ENCODE data around the gene RPS16.

RPS16 gene

DNA sequence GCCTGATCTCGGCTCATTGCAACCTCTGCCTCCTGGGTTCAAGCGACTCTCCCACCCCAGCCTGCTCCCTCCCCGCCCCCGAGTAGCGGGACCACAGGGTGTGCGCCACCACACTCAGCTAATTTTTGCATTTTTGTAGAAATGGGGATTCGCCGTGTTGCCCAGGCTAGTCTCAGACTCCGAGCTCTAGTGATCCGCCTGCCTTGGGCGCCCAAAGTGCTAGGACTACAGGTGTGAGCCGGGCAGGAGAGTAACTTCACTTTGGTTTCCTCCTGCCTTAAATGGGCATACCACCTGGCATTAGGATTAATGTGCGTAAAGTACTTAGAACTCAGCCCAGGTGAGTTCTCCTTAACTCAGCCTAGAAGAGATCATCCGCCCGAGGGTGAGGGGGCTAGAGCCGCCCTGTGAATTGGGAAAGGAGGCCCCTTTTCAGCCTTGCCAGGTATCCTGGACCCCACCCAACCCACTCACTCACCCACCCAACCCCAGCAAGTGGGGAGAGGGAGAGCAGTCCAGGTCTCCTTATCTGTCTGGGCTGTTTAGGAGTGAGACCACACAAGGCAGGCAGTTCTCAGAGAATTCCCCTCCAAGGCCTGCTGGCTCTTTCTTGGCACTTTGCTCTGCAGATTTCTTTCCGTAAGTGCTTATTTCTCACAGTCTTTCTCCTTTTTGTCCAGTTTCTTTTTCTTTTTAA, 30.3 kb downstream of the RPS16 start:
- DNase-seq (ENCODE audit: extremely low spot score) = no peak
- TF ChIP-seq ELF4 (IDR thresholded peaks at IDR 0.05) = no peak
- no peak for TF ChIP-seq ZNF384 (IDR thresholded peaks at IDR 0.05)
- TF ChIP-seq TARDBP (IDR thresholded peaks at IDR 0.05) = no peak
- no peak for TF ChIP-seq FOXA1 (IDR thresholded peaks at IDR 0.05)
- no peak for TF ChIP-seq HDGF (IDR thresholded peaks at IDR 0.05; ENCODE audit: borderline replicate concordance)
- TF ChIP-seq NFRKB (IDR thresholded peaks at IDR 0.05) = no peak
- TF ChIP-seq SUZ12 (IDR thresholded peaks at IDR 0.05) = no peak
- no peak for TF ChIP-seq CTBP1 (IDR thresholded peaks at IDR 0.05; ENCODE audit: borderline replicate concordance)
- no peak for TF ChIP-seq BHLHE40 (IDR thresholded peaks at IDR 0.05; ENCODE audit: borderline replicate concordance)
- TF ChIP-seq ARNT (IDR thresholded peaks at IDR 0.05) = no peak
- TF ChIP-seq SP1 (IDR thresholded peaks at IDR 0.05) = no peak
- TF ChIP-seq LEF1 (IDR thresholded peaks at IDR 0.05; ENCODE audit: borderline replicate concordance) = no peak
- no peak for TF ChIP-seq FOXM1 (IDR thresholded peaks at IDR 0.05; ENCODE audit: borderline replicate concordance)
- TF ChIP-seq FOXK2 (IDR thresholded peaks at IDR 0.05) = no peak
- TF ChIP-seq, protein P1, sequence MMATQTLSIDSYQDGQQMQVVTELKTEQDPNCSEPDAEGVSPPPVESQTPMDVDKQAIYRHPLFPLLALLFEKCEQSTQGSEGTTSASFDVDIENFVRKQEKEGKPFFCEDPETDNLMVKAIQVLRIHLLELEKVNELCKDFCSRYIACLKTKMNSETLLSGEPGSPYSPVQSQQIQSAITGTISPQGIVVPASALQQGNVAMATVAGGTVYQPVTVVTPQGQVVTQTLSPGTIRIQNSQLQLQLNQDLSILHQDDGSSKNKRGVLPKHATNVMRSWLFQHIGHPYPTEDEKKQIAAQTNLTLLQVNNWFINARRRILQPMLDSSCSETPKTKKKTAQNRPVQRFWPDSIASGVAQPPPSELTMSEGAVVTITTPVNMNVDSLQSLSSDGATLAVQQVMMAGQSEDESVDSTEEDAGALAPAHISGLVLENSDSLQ (IDR thresholded peaks at IDR 0.05) = no peak
- no peak for TF ChIP-seq L3MBTL2 (conservative IDR thresholded peaks at IDR 0.05)
- ChIA-PET POLR2A (interaction anchor here (0.6 to 10.0 kb wide), 2 partner anchors 30 to 169 kb away, joined by 4 to 54 read pairs; partner anchors contain the start of gene RPS16), CTCF (no interaction called here)

DNA sequence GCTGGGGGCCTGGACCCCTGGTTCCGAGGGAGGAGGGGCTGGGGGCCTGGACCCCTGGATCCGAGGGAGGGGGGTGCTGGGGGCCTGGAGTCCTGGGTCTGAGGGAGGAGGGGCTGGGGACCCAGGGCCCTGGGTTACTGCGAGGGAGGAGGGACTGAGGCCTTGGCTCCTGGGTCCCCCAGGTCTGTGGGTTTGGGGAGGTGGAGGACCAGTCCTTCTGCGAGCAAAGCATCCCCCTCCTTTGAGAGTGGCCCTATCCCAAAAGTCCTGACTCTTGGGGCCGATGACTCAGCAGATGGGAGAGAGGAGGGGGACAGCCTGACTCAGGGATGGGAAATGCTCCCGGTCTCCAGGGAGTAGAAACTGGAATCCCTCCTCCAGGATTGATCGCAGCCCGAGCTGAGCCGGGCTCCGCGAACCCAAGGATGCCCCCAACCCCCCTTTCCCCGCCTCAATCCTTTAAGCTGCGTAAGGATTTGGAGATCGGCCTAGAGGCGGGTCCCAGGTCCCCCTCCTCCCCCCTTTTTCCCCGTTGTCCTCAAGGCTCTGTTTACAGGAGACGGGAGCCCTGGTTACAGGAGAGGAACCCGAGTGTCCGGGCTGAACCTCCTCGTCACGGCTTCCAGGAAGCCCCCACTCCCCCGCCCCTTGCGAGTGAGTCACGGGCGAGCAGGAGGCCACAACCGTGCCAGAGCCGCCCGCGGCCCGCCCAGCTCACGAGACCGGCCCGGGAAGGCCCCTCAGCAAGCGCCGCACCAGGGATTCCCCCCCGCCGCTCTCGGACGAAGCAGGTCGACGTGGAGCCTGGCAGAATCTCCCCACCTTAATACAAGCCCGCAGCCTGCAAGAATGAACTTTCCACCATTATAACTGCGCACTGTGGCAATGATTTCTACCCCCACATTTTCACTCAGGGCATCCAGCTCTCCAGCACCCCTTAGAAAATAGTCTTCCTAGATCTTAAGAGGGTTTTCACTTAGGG, 32.1 kb downstream of the RPS16 start:
- DNase-seq (ENCODE audit: extremely low spot score) = no peak
- CTCF ChIA-PET = interaction anchor here (0.6 kb wide), 1 partner anchor 427 kb away, joined by 3 read pairs; no protein-coding TSS in a partner anchor
- no peak for TF ChIP-seq ELF4 (IDR thresholded peaks at IDR 0.05)
- no peak for TF ChIP-seq LEF1 (IDR thresholded peaks at IDR 0.05; ENCODE audit: borderline replicate concordance)
- TF ChIP-seq NFRKB (IDR thresholded peaks at IDR 0.05) = no peak
- no peak for TF ChIP-seq ARNT (IDR thresholded peaks at IDR 0.05)
- TF ChIP-seq FOXK2 (IDR thresholded peaks at IDR 0.05) = no peak
- no peak for TF ChIP-seq FOXM1 (IDR thresholded peaks at IDR 0.05; ENCODE audit: borderline replicate concordance)
- TF ChIP-seq L3MBTL2 (conservative IDR thresholded peaks at IDR 0.05) = no peak
- no peak for TF ChIP-seq BHLHE40 (IDR thresholded peaks at IDR 0.05; ENCODE audit: borderline replicate concordance)
- TF ChIP-seq SUZ12 (IDR thresholded peaks at IDR 0.05) = no peak
- TF ChIP-seq CTBP1 (IDR thresholded peaks at IDR 0.05; ENCODE audit: borderline replicate concordance) = no peak
- no peak for TF ChIP-seq ZNF384 (IDR thresholded peaks at IDR 0.05)
- no peak for TF ChIP-seq SP1 (IDR thresholded peaks at IDR 0.05)
- no peak for TF ChIP-seq HDGF (IDR thresholded peaks at IDR 0.05; ENCODE audit: borderline replicate concordance)
- TF ChIP-seq, protein P1 (IDR thresholded peaks at IDR 0.05) = no peak
- TF ChIP-seq TARDBP (IDR thresholded peaks at IDR 0.05) = no peak
- TF ChIP-seq FOXA1 (IDR thresholded peaks at IDR 0.05) = no peak
- POLR2A ChIA-PET = interaction anchor here (1.7 to 10.0 kb wide), 2 partner anchors 13 to 32 kb away, joined by 10 to 54 read pairs; partner anchors contain the start of genes MED29, PAF1 and RPS16

DNA sequence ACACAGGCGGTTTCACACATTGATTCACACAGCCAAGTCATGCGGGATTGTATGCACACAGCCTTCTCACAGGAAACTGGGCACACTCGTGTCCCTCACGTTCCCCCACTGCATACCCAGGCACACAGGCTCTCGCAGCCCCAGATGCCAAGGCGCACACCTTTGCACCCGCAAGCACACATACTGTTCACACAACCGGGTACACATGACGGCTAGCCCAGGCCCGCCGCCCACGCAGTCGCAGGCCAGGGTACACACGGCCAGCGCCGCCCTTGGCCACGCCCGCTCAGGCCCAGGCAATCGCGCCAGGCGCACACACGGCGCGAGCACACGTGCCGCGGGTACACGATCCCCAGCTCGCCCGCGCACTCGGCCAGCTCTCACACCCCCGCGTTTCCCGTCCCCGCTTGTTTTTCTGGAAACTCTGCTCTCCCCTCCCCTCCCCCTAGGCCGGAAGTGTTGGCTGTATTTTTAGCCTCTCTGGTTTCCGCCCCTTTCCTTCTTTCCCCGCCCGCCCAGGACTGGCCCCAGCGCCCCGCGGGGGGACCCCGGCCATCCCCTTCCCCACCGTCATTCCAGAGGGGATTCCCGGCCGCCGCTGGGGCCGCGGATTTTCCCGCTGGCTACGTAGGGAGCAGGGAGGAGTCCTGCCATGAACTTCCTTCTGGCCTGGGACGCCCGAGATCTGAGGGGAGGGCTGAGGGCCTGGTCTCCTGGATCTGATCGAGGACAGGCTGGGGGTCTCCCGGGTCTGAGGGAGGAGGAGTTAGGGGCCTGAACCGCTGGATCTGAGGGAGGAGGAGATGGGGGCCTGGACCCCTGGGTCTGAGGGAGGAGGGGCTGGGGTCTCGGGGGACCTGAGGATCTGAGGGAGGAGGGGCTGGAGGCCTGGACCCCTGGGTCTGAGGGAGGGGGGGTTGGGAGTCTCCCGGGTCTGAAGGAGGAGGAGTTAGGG, 33.1 kb downstream of the RPS16 start:
- CTCF ChIA-PET = no interaction called here
- POLR2A ChIA-PET = interaction anchor here (0.6 to 10.0 kb wide), 3 partner anchors 9 to 33 kb away, joined by 3 to 54 read pairs (median 4); partner anchors contain the start of genes MED29, PAF1 and RPS16
- TF ChIP-seq, protein P1 (IDR thresholded peaks at IDR 0.05) = no peak
- TF ChIP-seq L3MBTL2 (conservative IDR thresholded peaks at IDR 0.05) = peak; percentile 90
- TF ChIP-seq ELF4 (IDR thresholded peaks at IDR 0.05) = peak; percentile 36; the same call in 1 of the 2 replicates
- no peak for TF ChIP-seq SP1 (IDR thresholded peaks at IDR 0.05)
- TF ChIP-seq HDGF (IDR thresholded peaks at IDR 0.05; ENCODE audit: borderline replicate concordance) = 0 out of 2 replicates have a peak, but pooled peaks have one; percentile 40
- no peak for TF ChIP-seq FOXA1 (IDR thresholded peaks at IDR 0.05)
- no peak for TF ChIP-seq LEF1 (IDR thresholded peaks at IDR 0.05; ENCODE audit: borderline replicate concordance)
- no peak for TF ChIP-seq ZNF384 (IDR thresholded peaks at IDR 0.05)
- no peak for TF ChIP-seq NFRKB (IDR thresholded peaks at IDR 0.05)
- TF ChIP-seq TARDBP (IDR thresholded peaks at IDR 0.05) = no peak
- no peak for DNase-seq (ENCODE audit: extremely low spot score)

DNA sequence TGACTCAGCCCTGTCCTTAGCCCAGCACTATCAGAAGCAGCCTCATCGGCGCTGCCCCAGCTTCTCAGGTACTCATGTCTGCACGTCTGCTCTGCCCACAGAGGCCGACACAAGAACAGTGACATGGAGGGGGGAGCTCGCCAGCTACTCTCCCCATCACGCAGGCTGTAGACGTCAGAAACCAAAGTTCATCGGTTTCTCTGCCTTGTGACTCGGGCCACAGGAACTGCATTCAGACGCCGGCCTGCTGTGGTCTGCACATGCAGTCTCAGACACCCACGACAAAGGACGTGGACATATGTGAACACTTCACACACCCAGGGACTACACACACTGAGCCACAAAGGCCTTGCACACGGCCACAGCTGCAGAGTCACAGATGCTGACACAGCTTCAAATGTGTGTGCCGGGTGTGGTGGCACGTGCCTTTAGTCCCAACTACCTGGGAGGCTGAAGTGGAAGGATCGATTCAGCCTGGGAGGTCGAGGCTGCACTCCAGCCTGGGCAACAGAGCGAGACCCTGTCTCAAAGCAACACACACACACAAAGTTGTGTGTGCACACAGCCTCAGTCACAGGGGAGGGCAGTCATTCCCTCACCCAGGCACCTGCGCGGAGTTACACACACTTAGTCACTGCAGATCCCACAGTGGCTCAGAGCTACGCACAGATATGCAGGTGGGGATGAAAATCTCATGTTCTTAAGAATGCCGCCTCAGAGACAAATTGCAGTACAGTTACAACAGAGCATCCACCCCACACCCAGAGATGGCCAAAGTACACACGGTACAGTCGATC, 34.0 kb downstream of the RPS16 start:
- ChIA-PET POLR2A (interaction anchor here (0.6 to 10.0 kb wide), 4 partner anchors 10 to 34 kb away, joined by 3 to 54 read pairs (median 4); partner anchors contain the start of genes MED29, PAF1 and RPS16), CTCF (interaction anchor here (0.7 to 1.1 kb wide), 2 partner anchors 10 to 39 kb away, joined by 3 to 5 read pairs; partner anchors contain the start of gene PLEKHG2)
- no peak for TF ChIP-seq ARNT (IDR thresholded peaks at IDR 0.05)
- no peak for TF ChIP-seq ELF4 (IDR thresholded peaks at IDR 0.05)
- no peak for TF ChIP-seq FOXK2 (IDR thresholded peaks at IDR 0.05)
- no peak for TF ChIP-seq SP1 (IDR thresholded peaks at IDR 0.05)
- TF ChIP-seq TARDBP (IDR thresholded peaks at IDR 0.05) = no peak
- no peak for TF ChIP-seq BHLHE40 (IDR thresholded peaks at IDR 0.05; ENCODE audit: borderline replicate concordance)
- no peak for TF ChIP-seq ZNF384 (IDR thresholded peaks at IDR 0.05)
- TF ChIP-seq L3MBTL2 (conservative IDR thresholded peaks at IDR 0.05) = no peak
- TF ChIP-seq, protein P1 (IDR thresholded peaks at IDR 0.05) = no peak
- TF ChIP-seq HDGF (IDR thresholded peaks at IDR 0.05; ENCODE audit: borderline replicate concordance) = no peak
- no peak for TF ChIP-seq LEF1 (IDR thresholded peaks at IDR 0.05; ENCODE audit: borderline replicate concordance)
- TF ChIP-seq SUZ12 (IDR thresholded peaks at IDR 0.05) = no peak
- no peak for TF ChIP-seq FOXM1 (IDR thresholded peaks at IDR 0.05; ENCODE audit: borderline replicate concordance)
- no peak for TF ChIP-seq FOXA1 (IDR thresholded peaks at IDR 0.05)
- no peak for DNase-seq (ENCODE audit: extremely low spot score)

Measured in HEK293T (cell line).